Measurements from ENCODE around the gene C11orf86.
"Not testable (repeated sequence)": the region's sequence is repeated elsewhere in the genome, so short reads cannot be mapped to it uniquely, and the experiment has no call there.

C11orf86 gene, protein sequence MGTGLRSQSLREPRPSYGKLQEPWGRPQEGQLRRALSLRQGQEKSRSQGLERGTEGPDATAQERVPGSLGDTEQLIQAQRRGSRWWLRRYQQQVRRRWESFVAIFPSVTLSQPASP

DNA sequence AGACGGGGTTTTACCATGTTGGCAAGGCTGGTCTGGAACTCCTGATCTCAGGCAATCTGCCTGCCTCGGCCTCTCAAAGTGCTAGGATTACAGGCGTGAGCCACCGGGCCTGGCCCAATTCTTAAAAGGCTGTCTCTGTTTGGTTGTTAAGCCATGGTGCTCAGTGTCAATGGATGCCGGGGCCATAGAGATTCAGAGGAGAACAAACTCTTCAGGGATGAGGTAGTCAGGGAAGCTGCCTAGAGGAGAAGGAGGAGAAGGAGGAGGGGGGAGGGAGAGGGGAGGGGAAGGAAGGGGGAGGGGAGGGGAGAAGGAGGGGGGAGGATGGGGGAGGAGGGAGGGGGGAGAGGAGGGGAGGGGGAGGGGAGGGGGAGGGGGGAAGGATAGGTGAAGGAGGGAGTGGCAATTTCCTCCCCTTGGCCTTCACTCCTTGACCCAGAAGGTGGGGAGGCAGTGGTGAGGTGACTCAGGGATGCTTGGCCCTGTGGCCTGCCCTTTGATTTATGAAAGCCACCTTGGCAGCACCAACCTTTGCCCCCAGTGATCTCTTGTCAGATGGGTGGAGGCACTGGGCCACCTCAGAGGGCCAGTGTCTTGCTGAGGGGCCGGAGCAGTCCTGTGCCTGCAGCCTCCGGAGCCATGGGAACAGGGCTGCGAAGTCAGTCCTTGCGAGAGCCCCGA is at the start of gene C11orf86:
Gene C11orf86, plus strand, starts transcription at position 581 of the 681 bp plus-strand sequence. Its CDS starts 59 bp downstream, at position 640.
- no peak for DNase-seq (ENCODE audit: low read depth in 2 of 2)

DNA sequence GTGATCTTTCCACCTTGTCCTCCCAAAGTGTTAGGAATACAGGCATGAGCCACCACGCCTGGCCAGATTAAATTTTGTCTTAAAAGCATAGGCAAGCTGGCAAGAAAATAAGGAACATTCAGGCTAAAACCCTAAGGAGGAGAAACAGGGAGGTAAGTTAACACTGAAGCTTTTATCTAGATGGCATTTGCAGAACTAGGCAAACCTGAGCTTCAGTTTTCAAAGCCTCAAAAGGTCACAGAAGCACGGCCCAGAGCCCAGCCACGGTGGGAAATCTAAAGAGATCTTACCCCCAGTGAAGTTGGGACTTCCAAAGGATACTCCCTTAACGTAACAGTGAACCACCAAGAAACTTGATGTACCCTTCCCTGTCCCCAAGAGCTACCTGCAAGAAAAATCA is 45.4 kb upstream of the C11orf86 start:
- no peak for DNase-seq (ENCODE audit: low read depth in 2 of 2)

DNA sequence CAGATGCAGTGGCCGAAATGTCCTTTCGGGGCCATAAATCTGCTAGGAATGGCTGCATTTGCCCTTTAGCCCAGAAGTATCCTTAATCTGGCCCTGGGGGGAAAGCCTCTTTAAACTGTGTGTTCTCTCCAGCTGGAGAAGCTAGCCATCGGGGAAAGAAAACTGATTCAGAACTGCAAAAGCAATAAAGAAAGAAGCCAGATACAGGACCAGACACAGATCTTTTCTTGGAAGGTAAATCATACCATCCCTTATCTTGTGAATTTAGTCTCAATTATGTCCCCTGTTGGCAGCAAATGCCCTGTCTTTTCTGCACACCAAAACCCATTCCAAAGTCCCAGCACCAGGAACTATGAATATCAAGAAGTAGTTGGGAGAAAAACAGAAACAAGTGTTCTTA is 42.6 kb upstream of the C11orf86 start:
- no peak for DNase-seq (ENCODE audit: low read depth in 2 of 2)

DNA sequence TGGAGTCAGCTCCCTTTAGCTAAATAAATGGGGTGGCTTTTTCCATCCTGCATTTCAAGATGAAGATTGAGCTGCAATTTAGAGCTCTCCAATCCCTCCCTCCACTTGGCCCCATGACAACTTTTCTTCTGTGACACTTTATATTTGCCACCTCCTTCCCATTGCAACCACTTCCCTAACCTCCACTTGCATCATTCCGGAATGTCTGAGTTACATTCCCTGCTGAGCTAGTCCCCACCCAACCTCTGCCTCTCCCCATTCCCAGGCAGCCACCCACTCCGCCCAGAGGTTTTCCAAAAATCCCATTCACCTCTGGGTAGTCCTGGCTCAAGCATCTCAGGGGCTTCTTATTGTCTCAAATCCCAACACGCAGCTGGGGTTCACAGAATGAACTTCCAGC is 41.6 kb upstream of the C11orf86 start:
- DNase-seq (ENCODE audit: low read depth in 2 of 2) = no peak

DNA sequence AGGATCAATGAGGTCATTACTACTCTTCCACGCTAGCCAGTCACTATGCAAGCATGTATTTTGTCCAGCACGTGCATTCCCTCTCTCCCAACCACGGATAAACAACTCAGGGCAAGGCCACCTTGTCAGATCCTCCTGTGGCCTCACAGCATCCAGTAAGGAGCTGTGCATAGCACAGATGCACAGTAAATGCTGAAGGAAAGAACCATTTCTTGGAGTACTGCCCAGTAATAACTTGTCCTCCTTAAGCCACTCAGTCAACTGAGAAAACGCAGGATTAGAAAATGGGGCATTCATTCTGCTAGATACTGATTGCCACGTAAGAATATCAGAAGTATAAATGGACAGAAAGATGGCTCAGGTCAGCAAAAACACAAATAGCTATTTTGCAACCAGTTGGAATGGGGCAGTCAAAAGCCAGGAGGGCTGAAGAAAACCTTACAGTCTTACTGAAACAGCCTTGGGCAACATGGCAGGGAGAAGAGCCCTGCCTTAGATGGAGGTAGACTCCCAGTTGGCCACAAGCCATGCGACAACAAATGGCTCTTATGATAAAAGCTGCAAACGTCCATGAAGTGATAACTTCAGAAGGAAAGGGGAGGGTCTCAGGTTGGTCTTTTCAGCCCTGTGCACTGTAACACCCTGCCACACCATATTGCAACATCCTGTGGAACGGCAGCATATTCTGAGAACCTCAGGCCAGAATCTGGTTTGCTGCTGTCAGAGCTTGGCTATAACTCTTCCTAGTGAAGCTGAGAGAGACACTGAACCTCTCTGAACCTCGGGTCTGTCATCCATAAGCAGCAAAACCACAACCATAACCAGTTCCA is 39.9 kb upstream of the C11orf86 start:
- no peak for DNase-seq (ENCODE audit: low read depth in 2 of 2)

- DNase-seq (ENCODE audit: low read depth in 2 of 2) = no peak
Observed at GRCh38 chr11:66936311-66936711, 38.8 kb upstream of the C11orf86 start.

- no peak for DNase-seq (ENCODE audit: low read depth in 2 of 2)
Observed at GRCh38 chr11:66937193-66937733, 37.8 kb upstream of the C11orf86 start.

GRCh38 chr11:66938582-66939135 is 36.4 kb upstream of the C11orf86 start:
- DNase-seq (ENCODE audit: low read depth in 2 of 2) = no peak

- DNase-seq (ENCODE audit: low read depth in 2 of 2) = no peak
Observed at GRCh38 chr11:66950112-66950535, 25.0 kb upstream of the C11orf86 start.

- DNase-seq (ENCODE audit: low read depth in 2 of 2) = no peak
Observed at GRCh38 chr11:66951135-66951534, 24.0 kb upstream of the C11orf86 start.

GRCh38 chr11:66951927-66952337 is 23.2 kb upstream of the C11orf86 start:
- no peak for DNase-seq (ENCODE audit: low read depth in 2 of 2)

- DNase-seq (ENCODE audit: low read depth in 2 of 2) = no peak
Observed at GRCh38 chr11:66953081-66953833, 21.8 kb upstream of the C11orf86 start.

- DNase-seq (ENCODE audit: low read depth in 2 of 2) = no peak
Observed at GRCh38 chr11:66956689-66957290, 18.3 kb upstream of the C11orf86 start.

DNA sequence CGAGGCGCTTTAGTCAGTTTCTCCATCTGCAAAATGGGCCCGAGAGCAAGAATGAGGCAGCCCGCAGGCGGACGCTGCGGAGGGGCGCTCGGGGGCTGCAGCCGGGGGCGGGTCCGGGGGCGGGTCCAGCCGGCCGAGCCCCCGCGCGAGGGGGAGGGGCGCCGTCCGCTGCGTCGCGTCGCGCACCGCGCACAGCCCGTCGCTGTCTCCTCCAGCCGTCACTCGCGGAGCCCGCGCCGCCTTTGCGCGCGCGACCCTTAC is 17.2 kb upstream of the C11orf86 start:
- DNase-seq (ENCODE audit: low read depth in 2 of 2) = no peak

DNA sequence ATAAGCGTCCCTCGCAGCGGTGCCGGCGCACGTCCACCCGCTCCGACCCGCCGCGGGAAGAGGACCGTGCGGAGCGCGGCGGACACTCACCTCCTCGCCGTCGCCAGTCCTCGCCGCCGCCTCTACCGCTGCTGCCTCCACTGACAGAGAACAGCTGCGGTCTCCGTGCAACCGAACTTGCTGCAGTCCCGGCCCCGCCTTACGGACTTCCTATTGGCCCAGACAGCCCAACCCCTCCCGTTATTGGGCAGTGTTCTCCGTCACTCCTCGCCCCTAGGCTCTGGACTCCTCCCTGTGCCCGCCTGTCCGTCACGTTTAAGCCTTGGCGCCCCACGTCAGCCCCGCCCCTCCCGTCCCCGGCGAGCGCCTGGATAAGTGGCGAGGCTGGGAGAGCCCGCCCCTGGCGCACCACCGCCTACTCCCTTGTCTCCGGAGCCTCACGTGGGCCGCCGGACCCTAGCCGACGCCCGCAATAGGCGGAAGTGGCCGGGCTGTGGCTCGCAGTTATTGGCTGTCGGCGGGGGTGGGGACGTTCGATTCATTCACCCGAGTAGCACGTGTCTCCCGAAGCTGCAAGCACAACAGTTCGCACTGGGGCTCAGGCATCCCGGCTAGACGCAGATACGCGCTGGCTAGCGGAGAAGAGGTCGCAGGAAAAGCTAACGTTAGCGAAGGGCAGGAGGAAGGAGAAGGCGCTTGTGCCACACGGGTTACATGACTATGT is 16.7 kb upstream of the C11orf86 start, which contains the start of gene PC:
Gene PC, minus strand, starts transcription at position 152 of the 724 bp plus-strand sequence. CDS start 86,224 bp downstream, outside the sequence.
- DNase-seq (ENCODE audit: low read depth in 2 of 2) = peak; percentile 93 to 94

- no peak for DNase-seq (ENCODE audit: low read depth in 2 of 2)
Observed at GRCh38 chr11:66958956-66959274, 16.2 kb upstream of the C11orf86 start.

DNA sequence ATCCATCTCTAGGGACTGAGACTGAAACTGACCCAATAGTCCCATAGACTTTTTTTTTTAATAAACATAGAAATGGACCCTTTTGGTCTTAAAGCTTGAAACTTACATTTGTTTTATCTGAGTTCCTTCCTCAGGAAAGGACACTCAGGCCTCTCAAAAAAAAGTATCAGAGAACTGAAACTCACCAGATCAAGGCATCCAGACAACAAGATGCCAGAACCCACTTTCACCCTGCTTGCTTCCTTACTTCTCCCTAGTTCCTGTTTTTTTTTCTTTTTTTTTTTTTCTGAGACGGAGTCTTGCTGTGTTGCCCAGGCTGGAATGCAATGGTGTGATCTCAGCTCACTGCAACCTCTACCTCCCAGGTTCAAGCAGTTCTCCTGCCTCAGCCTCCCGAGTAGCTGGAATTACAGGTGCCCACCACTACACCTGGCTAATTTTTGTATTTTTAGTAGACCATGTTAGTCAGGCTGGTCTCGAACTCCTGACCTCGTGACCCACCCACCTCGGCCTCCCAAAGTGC is 13.4 kb upstream of the C11orf86 start:
- DNase-seq (ENCODE audit: low read depth in 2 of 2) = not testable (repeated sequence)

DNA sequence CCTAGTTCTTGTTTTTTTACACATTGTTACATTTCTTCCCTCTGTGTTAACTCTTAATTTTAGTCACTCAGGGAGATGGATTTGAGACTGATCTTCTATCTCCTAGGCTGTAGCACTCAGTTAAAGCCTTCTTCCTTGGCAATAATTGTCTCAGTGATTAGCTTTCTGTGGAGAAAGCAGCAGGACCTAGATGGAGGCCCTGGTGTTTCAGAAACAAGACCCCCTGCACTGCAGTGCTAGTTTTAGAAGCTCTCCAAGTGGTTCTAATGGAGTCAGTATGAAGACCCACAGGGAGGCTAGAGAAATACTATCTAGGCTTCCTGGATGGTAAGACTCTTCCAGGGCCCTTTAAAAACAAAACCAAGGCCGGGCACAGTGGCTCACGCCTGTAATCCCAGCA is 12.9 kb upstream of the C11orf86 start:
- no peak for DNase-seq (ENCODE audit: low read depth in 2 of 2)

- DNase-seq (ENCODE audit: low read depth in 2 of 2) = no peak
Observed at GRCh38 chr11:66962801-66963200, 12.3 kb upstream of the C11orf86 start.

- no peak for DNase-seq (ENCODE audit: low read depth in 2 of 2)
Observed at GRCh38 chr11:66964495-66964894, 10.6 kb upstream of the C11orf86 start.
